EH (cell line): ENCODE results near the gene CACNA2D3.
A peak's percentile ranks its signal among the peaks of the same experiment; 100 is the strongest.
"Not testable (repeated sequence)": the region's sequence is repeated elsewhere in the genome, so short reads cannot be mapped to it uniquely, and the experiment has no call there.

Experiments used
- DNase-seq: peaks from one replicate; pipeline ENCODE4 v3.0.0-alpha.2; 2015; ENCODE audit warnings: low read depth

CACNA2D3 gene

DNA sequence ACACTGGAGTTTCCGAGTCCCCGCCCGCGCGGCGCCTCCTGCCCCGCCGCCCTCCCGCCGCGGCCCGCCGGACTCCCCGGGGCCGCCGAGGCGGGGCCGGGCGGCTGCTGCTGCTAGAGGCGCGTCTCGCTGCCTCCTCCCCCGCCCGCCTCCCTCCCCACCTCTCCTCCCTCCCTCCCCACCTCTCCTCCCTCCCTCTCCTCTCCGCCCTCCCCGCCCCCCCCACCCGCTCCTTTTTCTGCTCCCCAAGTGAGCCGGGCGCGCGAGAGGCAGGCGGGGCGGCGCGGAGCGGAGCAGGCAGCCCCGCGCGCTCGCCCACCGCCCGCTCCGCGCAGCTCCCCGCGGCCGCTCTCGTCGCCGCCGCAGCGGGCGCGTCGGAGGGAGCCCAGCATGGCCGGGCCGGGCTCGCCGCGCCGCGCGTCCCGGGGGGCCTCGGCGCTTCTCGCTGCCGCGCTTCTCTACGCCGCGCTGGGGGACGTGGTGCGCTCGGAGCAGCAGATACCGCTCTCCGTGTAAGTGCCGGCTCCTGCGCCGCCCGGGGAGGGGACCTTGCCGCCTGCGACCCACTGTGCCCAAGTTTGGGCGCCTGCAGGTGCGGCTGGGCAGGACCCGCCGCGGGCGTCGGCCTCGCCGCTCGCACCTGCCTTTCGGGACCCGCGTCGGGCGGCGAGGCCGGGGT, at the start of gene CACNA2D3:
CACNA2D3 (plus strand) TSS at position 229 of the 679 bp plus-strand sequence.
- peak; percentile 13 for DNase-seq

DNA sequence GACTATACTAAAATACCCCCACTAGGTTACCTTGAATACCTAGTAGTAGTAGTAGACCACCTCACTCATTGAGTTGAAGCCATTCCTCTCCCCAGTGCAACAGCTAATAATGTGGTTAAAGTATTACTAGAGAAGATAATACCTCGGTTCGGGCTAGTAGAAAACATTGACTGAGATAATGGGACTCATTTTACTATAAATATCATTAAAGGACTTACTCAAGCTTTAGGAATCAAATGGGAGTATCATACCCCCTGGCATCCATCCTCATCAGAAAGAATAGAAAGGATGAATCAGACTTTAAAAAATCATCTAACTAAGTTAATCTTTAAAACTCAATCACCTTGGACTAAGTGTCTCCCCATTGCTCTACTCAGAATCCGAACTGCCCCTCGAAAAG, 49.0 kb upstream of the CACNA2D3 start:
- DNase-seq: no peak

DNA sequence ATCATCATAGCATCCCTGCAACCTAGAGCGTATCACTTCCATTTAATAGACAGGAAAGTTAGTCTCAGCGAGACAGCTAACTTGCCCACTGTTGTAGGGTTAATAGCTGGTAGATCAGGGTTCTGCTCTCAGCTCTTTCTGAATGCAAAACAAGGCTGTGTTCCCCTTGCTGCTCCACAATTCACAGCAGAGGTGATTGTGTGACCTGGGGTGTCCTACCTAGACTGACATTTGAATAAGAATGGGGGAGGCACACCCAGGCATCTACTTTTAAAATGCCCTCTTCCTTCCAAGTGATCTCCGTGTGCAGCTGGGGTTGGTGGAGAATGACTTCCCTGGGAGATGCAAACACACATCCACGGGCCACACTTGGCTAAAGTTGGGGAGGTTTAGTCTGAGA, 43.0 kb upstream of the CACNA2D3 start:
- DNase-seq: no peak

DNA sequence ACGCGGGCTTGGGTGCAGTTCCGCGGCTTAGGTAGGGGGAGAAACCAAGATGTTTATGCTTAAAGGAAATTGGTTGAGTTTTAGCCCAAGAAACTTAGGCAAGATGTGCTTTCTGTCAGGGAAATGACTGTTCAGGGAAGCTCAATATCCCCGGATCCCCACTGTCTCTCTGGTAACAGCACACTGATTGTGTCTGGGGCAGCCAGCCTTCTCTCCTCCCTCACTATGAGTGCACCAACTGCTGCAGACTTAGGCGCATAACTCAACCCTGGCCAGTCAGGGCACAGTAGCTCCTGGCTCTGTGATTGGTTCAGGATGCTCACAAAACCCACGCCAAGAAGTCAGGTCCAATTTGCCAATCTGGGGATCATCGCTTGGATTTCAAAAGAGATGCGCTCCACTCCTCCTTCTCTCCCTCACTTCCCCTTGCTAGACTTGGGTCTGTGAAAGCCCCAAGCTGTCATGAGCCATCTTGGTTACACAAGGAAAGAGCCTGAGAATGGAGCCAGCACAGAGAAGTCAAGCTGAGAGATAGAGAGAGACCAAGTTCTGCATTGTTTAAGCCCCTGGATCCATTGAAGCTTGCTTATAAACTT, 42.5 kb upstream of the CACNA2D3 start:
- DNase-seq: no peak

DNA sequence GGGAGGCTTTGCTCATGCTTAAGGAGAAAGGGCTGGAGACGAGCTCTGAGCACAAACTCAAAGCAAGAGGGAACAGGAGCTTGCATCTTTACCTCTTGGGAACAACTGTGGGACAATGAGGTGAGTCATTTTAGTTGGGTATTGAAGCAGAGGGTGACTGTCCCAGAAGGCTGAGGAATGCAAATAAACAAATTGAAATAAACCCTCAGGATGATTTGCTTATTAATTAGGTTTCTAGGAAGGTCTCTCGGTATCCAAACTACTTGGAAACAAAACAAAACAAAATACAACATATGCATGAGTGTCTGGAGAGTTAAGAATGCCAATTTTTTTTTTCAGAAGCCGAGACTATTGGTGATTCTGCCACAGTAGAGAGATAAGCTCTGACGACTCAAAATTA, 38.4 kb upstream of the CACNA2D3 start:
- no peak for DNase-seq

DNA sequence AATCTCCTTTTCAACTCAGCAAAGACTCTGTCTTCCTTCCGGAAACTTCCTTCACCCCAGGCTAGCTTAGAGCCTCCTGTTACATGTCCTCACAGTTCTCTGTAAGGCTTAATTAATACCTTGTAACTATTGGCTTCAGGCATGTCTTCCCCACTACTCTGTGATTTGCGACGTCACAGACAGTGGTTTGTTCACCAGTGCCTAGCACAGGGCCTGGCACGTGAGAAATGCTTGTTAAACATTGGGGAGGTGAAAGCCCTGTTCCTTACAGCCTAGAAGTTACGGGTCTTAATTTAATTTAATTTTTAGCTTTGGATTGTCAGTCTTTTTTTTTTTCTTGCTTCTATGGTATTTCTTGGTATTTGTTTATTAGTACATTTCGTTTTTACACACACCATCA, 36.4 kb upstream of the CACNA2D3 start:
- DNase-seq: no peak

DNA sequence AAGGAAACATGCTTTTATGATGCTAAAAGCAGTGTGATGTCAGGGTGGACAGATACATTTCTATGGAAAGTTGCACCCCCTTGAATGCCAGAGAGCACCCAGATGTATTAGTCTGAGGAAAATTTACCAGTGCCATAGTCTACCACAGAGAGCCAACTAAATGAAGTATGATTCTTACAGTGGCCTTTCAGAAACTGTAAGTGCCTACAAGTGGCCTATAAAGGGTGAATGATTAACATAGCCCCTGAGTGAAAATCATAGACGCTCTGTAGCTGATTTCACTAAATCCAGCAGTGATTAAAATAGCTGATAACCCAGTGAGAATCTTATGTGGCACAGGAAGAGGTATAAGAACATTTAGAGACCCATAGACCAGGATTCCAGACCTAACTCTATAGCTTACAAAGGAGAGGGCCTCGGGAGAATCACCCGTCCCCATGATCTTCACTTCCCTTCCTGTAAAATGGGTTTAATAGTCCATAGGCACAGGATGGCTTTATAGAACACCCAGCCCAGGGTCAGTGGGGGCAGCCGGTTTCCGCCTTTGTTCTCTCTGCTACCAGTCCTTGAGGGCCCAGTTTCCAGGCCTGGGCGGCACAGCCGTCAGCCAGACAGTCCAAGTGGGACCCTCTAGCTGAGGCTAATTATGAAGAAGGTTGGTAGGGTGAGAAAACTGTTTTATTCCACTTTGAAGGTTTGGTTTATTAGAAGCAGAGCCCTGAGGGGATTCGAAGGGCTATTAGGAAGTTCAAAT, 35.5 kb upstream of the CACNA2D3 start:
- no peak for DNase-seq

DNA sequence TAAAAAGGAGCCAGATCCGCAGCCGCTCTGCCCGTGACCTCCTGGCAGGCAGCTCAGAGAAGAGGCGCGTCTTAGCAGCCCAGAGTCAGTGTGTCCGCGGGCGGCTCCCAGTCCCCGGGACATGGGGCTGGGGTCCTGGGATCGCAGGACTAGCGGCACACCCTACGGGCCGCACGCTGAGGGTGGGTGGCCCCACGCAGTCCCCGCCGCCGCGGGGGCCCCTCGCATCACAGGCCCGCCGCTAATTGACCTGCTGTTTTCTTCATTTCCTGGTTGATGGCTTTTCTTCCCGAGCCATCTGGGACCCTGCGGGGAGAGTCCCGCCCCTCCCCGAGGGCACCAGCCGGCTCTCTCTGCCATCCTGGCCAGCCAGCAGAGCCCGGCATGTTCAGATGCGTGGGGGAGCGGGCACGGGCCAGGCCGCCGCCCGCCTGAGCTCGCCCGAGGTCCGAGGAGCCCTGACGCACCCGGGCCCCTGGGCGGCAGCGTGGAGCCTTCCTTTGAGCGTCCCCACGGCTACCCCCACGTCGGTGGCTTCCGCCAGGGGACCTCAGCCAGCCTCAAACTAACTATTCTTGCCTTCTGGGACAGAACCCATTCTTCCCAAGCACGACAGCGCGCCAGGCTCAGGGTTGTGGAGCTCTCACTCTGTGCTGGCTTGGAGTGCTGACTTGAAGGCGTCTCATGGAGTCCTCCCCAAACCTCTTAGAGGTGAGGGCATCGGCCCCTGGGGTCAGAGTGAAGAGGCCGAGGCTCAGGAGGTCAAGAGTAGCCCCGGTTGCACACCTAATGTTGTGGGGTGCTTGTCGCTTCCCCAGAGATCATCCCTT, 34.6 kb upstream of the CACNA2D3 start:
- no peak for DNase-seq

DNA sequence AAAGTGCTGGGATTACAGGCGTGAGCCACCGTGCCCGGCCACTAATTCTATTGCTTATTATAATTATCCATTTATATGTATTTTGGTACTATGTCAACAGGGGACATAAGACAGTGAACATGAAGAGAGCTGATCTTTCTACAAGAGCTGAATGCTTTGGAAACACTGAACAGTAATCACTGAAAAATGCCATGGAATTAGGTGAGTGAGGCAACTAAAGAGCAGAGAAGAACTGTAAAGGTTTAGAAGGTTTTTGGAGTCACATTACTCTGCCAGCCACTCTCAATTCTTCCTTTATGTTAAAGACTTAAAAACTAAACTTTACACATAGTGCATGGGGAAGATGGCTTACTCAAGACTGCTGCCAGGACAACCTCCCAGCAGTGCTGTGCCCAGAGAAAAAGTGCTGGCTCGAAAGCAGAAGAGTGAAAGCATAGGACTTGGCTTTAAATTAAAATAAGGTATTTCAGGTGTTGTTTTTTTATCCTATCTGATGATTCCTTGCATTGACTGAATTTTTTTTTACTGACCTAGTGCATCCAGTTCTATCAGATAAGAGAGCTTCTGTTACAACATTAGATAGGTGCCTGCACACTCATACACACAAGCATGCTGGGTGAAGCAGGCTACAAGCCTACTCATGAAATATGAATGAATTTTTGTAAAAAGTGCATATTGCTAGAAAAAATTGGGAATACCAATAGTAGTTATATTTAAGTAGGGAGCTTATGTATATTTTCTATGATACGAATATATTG, 28.7 kb upstream of the CACNA2D3 start:
- no peak for DNase-seq

DNA sequence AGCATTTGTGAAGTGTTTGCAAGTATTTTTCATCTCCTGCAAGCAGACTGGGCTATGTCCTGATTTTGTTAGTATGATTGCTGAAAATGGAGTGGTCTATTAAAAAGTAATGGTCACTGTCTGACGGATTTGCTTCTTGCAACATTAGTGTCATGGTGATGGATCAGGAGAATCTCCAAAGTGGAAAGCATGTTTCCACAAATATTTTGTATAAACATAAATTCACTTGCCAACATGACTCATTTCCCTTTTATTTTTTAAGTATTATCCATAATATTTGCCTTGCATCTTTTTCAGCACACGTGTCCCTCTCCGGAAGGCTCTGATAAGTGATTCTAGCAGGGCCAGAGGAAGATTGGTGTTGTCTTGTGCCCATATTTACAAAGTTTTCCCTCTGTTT, 27.4 kb upstream of the CACNA2D3 start:
- DNase-seq: no peak

DNA sequence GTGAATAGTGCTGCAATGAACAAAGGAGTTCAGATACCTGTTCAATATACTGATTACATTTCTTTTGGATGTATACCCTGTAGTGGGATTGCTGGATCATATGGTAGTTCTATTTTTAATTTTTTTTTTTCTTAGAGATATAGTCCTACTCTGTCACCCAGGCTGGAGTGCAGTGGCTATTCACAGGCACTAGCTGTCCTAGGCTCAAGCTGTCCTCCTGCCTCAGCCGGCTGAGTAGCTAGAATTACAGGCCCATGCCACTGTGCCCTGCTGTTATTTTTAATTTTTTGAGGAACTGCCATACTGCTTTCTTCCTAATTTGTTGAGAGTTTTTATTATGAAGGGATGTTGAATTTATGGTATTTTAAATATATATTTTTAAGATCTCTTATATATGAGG, 23.0 kb upstream of the CACNA2D3 start:
- no peak for DNase-seq

DNA sequence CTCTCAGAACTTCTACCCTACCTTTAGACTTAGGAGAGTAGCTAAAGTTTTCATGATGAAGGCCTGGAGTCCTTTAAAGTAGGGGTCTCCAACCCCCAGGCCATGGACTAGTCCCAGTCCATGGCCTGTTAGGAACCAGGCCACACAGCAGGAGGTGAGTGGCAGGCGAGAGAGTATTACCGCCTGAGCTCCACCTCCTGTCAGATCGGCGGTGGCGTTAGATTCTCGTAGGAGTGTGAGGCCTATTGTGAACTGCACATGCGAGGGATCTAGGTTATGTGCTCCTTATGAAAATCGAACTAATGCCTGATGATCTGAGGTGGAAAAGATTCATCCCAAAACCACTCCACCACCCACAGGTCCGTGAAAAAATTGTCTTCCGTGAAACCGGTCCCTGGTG, 18.3 kb upstream of the CACNA2D3 start:
- DNase-seq: no peak

DNA sequence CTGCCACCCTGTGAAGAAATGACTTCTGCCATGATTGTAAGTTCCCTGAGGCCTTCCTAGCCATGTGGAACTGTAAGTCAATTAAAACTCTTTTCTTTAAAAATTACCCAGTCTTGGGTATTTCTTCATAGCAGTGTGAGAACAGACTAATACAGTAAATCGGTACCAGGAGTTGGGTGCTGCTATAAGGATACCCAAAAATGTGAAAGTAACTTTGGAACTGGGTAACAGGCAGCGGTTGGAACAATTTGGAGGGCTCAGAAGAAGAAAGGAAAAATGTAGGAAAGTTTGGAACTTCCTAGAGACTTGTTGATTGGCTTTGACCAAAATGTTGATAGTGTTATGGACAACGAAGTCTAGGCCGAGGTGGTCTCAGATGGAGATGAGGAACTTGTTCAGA, 6.2 kb upstream of the CACNA2D3 start:
- DNase-seq: not testable (repeated sequence)

DNA sequence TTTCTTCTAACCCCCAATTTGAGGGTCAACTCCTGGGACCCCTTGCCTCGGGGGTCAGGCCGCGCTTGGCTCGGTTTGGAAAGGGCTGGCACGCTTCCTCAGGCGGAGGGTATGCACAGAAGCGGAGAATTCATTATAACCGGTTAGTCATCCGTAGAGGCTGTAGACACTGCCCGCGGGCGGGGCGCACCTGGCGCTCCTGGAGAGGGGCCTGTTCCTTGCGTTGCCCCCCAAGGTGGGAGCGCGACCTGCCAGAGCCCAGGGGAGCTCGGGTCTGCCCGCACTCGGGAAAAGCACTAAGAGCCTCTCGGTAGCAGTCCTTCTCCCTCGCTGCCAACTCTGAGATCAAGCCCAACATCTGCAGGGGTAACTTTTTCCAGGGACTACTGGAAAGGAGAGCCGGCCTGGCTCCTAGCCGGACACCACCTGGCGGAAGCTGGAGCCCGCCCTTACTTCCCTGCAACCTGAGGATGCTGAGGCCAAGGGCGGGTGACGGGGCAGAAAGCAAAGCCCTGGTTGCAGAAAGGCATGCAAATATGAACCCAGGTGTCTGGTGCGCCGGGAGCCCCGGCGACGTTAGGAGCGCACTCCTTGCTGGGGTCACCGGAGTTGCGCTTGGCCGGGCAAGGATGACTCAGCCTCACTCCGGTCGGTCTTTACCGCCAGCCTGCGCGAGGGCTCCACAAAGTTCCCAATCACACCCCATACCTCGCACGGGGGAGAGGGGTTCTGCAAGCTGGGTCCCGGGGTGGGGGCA, 1.5 kb upstream of the CACNA2D3 start:
- DNase-seq: no peak

DNA sequence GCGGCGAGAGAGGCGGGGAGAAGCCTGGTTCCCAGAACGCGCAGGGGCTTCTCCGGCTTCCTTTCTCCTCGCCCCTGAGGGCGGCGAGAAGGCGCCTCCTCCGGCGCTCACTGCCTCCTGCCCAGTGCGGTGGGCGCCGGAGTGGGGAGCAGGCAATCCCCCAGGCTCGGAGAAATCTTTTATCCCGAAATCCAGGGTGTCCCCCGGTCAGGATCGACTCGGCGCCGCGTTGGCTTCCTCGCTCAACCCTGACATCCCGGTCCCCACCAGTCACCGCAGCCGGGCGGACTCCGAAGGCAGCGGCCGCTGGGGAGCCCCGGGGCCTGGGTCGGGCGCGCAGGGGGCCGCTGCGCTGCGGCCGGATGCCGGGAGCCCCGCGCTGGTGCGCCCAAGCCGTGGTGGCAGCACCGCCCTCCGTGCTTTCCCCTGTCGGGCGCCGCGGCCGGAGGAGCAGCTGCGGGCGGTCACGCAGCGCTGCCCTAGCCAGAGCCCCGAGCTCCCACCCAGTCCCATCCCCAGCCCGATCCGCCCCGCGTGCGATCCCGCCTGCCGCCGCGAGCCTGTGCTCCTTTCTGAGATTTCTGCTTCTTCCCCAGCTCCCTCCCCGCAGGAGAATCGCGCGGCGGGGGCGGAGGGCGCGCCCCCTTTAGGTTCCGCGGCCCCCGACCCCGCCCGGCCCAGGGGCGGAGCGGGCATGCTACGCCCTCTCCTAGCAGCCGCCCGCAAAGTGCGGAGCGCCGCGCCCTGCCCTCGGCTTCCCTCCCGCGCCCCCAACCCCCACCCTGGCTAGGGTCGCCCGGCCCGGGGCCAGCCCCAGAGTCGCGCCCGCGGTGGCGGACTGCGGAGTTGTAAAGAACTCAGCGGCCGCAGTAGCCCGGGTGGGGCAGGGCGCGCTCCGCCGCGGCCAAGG, 683 bp upstream of the CACNA2D3 start:
- DNase-seq: no peak

DNA sequence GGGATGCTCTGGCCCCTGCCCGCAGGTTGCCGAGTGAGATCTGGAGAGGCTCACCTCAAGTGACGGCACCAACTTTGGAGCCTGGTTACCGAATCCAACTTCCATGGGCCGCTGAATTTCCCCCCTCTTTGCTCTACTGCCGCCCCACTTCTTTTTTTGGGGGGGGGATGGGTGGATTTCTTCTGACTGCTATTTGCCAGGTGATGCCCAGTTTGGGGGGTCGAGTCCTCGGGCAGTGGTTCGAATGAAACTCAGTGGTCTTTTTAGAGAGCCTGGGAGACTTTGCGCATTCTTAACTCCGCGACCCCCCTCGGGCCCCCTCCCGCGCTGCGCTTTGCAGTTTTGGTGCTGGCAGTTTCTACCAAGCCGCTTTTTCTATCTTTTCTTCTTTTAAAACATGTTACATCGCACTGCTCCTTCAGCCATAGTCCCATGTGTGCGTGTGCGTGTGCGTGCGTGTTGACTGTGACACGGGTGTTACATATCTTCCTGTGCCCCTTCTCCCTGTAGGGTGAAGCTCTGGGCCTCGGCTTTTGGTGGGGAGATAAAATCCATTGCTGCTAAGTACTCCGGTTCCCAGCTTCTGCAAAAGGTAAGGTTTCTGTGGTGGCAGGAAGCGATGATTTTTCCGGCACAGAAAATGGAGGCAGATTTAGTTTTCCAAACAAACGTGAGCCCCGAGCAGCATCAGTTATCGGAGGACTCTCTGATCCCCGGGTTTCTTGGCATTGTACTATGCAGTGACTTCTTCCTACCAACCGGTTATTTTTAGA, 837 bp downstream of the CACNA2D3 start:
- no peak for DNase-seq

DNA sequence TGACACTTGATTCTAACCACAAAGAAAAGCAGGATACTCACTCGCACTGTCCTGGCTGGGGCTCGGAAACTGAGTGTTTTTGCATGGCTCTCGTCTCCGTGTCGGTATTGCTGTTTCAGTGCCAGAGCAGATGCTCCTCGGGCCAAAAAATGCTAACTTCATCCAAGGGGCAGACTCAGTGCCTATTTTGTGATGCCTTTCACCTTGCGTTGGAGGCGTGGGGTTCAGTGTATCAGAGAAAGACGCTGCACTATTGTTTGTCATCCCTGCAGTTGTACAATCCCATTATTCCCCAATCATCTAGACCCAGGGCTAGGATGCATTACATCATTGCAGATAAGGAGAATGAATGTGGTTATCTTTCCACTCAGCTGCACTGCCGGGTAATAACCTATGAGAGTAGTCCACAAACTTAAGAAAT, 1.4 kb downstream of the CACNA2D3 start:
- peak; percentile 11 for DNase-seq

DNA sequence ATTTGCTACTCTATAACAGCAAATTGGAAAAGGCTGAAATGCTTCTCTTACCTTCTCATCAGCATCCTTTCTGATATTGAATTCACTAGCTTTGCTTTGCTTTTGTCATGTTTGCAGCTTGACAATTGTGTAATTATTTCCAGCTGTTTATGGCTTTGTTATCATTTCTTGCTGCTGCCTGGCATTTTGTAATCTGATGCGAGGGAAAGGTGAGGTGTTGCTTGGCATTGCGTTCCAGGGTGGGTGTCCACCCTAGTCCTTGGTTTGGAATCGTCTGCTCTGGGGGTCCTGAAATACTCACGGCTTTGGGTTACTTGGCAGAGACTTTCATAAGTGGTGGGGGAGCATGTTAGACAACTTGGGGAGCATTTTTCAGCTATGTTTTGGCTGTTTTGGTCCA, 2.9 kb downstream of the CACNA2D3 start:
- no peak for DNase-seq

DNA sequence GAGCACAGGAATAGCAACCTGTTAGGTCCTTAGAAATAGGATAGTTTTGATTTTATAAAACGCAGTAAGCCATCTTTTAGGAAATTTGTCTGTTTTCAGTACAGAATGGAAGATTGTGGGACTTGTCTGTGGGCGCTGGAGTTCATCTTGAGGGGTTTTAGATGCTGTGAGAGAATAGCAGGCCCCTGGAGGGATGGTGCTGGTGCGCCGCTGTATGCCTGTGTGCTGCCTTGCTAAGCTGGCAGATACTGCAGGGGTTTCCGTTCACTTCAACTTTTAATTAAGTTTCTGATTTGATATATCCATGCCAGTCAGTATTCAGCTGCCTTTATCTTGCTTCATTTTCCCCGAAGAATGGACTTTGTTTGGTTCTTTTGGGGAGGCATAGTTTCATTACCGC, 4.2 kb downstream of the CACNA2D3 start:
- DNase-seq: no peak
